ENCODE measurements around the gene SYK. TPM values are rescaled to one million over a fixed set of nuclear protein-coding genes. Genes with fewer than 3 reads are reported as not detected.

SYK gene
- total and polyA plus RNA-seq, 2 donors (not counting 1 experiment from before 2014, with no cell fraction given), result not detected

DNA sequence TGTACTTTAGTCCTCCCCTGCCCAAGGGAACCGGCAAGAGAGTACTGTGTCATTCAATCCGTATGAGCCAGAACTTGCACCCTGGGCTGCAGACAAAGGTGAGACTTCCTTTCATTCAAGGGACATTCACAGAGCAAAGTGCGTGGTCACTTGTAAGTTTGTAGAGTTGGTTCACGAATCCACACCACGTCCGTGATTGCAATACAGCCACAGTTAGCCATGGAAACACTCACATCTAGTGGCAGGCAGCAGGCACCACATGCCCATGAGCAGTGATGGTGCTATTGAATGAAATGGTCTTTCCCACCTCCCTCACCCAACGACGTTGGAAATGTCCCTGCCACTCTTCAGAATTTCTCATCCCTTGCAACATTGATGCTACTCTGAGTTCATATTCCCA is 72.6 kb downstream of the SYK start:
- TF ChIP-seq, protein P1, sequence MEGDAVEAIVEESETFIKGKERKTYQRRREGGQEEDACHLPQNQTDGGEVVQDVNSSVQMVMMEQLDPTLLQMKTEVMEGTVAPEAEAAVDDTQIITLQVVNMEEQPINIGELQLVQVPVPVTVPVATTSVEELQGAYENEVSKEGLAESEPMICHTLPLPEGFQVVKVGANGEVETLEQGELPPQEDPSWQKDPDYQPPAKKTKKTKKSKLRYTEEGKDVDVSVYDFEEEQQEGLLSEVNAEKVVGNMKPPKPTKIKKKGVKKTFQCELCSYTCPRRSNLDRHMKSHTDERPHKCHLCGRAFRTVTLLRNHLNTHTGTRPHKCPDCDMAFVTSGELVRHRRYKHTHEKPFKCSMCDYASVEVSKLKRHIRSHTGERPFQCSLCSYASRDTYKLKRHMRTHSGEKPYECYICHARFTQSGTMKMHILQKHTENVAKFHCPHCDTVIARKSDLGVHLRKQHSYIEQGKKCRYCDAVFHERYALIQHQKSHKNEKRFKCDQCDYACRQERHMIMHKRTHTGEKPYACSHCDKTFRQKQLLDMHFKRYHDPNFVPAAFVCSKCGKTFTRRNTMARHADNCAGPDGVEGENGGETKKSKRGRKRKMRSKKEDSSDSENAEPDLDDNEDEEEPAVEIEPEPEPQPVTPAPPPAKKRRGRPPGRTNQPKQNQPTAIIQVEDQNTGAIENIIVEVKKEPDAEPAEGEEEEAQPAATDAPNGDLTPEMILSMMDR (conservative IDR thresholded peaks at IDR 0.05 in 1 of 2, IDR thresholded peaks at IDR 0.05 in 1 of 2; ENCODE audit: low read depth in 1 of 2, low read length in 2 of 2), result no peak
- no peak for TF ChIP-seq EZH2 (IDR thresholded peaks at IDR 0.05; ENCODE audit: low read length, missing control alignments)
- Histone ChIP-seq H3K4me3 (replicated peaks in 1 of 4; ENCODE audit: control extremely low read depth in 1 of 4, insufficient read depth in 1 of 4, low read depth in 3 of 4, low read length in 4 of 4) (no peak overlapping the region), H3K27me3 (ENCODE audit: control insufficient read depth, insufficient read depth, low read length) (no peaks in the 10 kb centered on the region), H3K9me3 (ENCODE audit: control insufficient read depth, insufficient read depth, low read depth, low read length) (no peaks in the 10 kb centered on the region), H4K20me1 (ENCODE audit: control insufficient read depth, extremely low read depth, insufficient read depth, low read length) (no peaks in the 10 kb centered on the region), H3K9ac (ENCODE audit: insufficient read depth, low read length) (no peak overlapping the region), H3K79me2 (ENCODE audit: control insufficient read depth, insufficient read depth, low read length) (no peaks in the 10 kb centered on the region), H3K4me1 (ENCODE audit: control insufficient read depth, extremely low read depth, insufficient read depth, low read length) (no peaks in the 10 kb centered on the region), H3K4me2 (ENCODE audit: extremely low read depth, insufficient read depth, low read length) (no peak overlapping the region), H2AFZ (ENCODE audit: low read length) (no peak overlapping the region), H3K36me3 (ENCODE audit: control insufficient read depth, insufficient read depth, low read length) (no peaks in the 10 kb centered on the region), H3K27ac (ENCODE audit: insufficient read depth, low read length) (no peak overlapping the region)
- no peak for DNase-seq (ENCODE audit: low read depth in 2 of 2)

GRCh38 chr9:90878562-90878961 is 76.9 kb downstream of the SYK start:
- Histone ChIP-seq H3K36me3 (ENCODE audit: control insufficient read depth, insufficient read depth, low read length) (no peaks in the 10 kb centered on the region), H2AFZ (ENCODE audit: low read length) (no peak overlapping the region), H3K4me2 (ENCODE audit: extremely low read depth, insufficient read depth, low read length) (no peak overlapping the region), H3K27ac (ENCODE audit: insufficient read depth, low read length) (no peak overlapping the region), H3K79me2 (ENCODE audit: control insufficient read depth, insufficient read depth, low read length) (no peaks in the 10 kb centered on the region), H3K4me3 (replicated peaks in 1 of 4; ENCODE audit: control extremely low read depth in 1 of 4, insufficient read depth in 1 of 4, low read depth in 3 of 4, low read length in 4 of 4) (no peak overlapping the region), H3K27me3 (ENCODE audit: control insufficient read depth, insufficient read depth, low read length) (no peaks in the 10 kb centered on the region), H4K20me1 (ENCODE audit: control insufficient read depth, extremely low read depth, insufficient read depth, low read length) (no peaks in the 10 kb centered on the region), H3K4me1 (ENCODE audit: control insufficient read depth, extremely low read depth, insufficient read depth, low read length) (no peaks in the 10 kb centered on the region), H3K9ac (ENCODE audit: insufficient read depth, low read length) (no peak overlapping the region), H3K9me3 (ENCODE audit: control insufficient read depth, insufficient read depth, low read depth, low read length) (no peaks in the 10 kb centered on the region)
- no peak for DNase-seq (ENCODE audit: low read depth in 2 of 2)
- no peak for TF ChIP-seq EZH2 (IDR thresholded peaks at IDR 0.05; ENCODE audit: low read length, missing control alignments)
- TF ChIP-seq, protein P1 (conservative IDR thresholded peaks at IDR 0.05 in 1 of 2, IDR thresholded peaks at IDR 0.05 in 1 of 2; ENCODE audit: low read depth in 1 of 2, low read length in 2 of 2), result no peak

DNA sequence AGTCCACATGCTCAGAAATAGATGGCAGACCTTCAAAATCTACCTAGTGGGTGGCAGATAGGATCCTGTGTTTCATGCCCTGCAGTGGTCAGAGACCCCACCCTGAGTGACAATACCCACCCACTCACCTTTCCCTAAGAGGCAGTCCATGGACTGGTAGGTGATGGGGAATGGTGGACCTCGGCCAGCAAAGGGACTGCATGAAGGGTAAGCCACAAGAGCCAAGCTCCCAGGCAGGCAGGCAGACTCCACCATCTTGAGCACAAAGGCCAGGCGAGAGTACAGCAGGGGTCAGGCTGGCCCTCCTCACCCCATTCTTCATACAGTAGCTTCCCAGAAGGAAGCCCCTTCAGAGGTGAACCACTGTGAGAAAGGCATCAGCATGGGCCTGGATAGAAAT is 78.4 kb downstream of the SYK start:
- H3K36me3 ChIP-seq (ENCODE audit: control insufficient read depth, insufficient read depth, low read length), result no peaks in the 10 kb centered on the region
- no peak overlapping the region for H3K4me3 ChIP-seq (replicated peaks in 1 of 4; ENCODE audit: control extremely low read depth in 1 of 4, insufficient read depth in 1 of 4, low read depth in 3 of 4, low read length in 4 of 4)
- H4K20me1 ChIP-seq (ENCODE audit: control insufficient read depth, extremely low read depth, insufficient read depth, low read length), result no peaks in the 10 kb centered on the region
- TF ChIP-seq EZH2 (IDR thresholded peaks at IDR 0.05; ENCODE audit: low read length, missing control alignments), result no peak
- TF ChIP-seq, protein P1 (conservative IDR thresholded peaks at IDR 0.05 in 1 of 2, IDR thresholded peaks at IDR 0.05 in 1 of 2; ENCODE audit: low read depth in 1 of 2, low read length in 2 of 2), result no peak
- H2AFZ ChIP-seq (ENCODE audit: low read length), result no peak overlapping the region
- H3K27ac ChIP-seq (ENCODE audit: insufficient read depth, low read length), result no peak overlapping the region
- no peak overlapping the region for H3K4me2 ChIP-seq (ENCODE audit: extremely low read depth, insufficient read depth, low read length)
- no peaks in the 10 kb centered on the region for H3K79me2 ChIP-seq (ENCODE audit: control insufficient read depth, insufficient read depth, low read length)
- H3K9me3 ChIP-seq (ENCODE audit: control insufficient read depth, insufficient read depth, low read depth, low read length), result no peaks in the 10 kb centered on the region
- no peak overlapping the region for H3K9ac ChIP-seq (ENCODE audit: insufficient read depth, low read length)
- DNase-seq (ENCODE audit: low read depth in 2 of 2), result no peak
- no peaks in the 10 kb centered on the region for H3K27me3 ChIP-seq (ENCODE audit: control insufficient read depth, insufficient read depth, low read length)
- H3K4me1 ChIP-seq (ENCODE audit: control insufficient read depth, extremely low read depth, insufficient read depth, low read length), result no peaks in the 10 kb centered on the region
